PC-9 (cell line): ENCODE measurements around the gene ITGBL1. TPM values are rescaled to one million over a fixed set of nuclear protein-coding genes. Genes with fewer than 3 reads are reported as not detected.

Source experiments
- BruUV-seq: library from RNA; stranded (reverse); fragments of 400-500 nt; replicated peaks from 2 replicates; lab custom pipeline; 2021; lab: Mats Ljungman, UMichigan
- CTCF ChIA-PET: fragments of 300-600 bp; sonication (Branson Sonifier 250); formaldehyde crosslinking; loops from one replicate; lab custom pipeline; 2022; ENCODE audit warnings: antibody characterized with exemption; lab: Charles Lee
- POLR2A ChIA-PET: fragments of 300-600 bp; sonication (Branson Sonifier 250); formaldehyde crosslinking; loops from one replicate; lab custom pipeline; 2022; ENCODE audit warnings: antibody characterized with exemption; ENCODE audit not compliant: unreplicated experiment; lab: Charles Lee
- DNase-seq, 2 experiments: peaks; one replicate each; pipeline versions ENCODE4 v3.0.0 to v3.0.0-alpha.2; 2015 to 2022; ENCODE audit warnings: mixed read lengths in 1 of 2
- H2AFZ ChIP-seq: fragments of 200-600 bp; sonication (generic); 2 replicates; pipeline ENCODE4 v1.8.1; 2017; ENCODE audit warnings: antibody characterized with exemption
- H3F3A ChIP-seq: fragments of 200-600 bp; sonication (generic); 2 replicates; pipeline ENCODE4 v1.8.1; 2017; ENCODE audit warnings: antibody characterized with exemption, mild to moderate bottlenecking, low read depth; ENCODE audit not compliant: insufficient read depth
- H3K27ac ChIP-seq: fragments of 200-600 bp; sonication (generic); 2 replicates; pipeline ENCODE4 v1.6.1; 2016; ENCODE audit warnings: mixed run types
- H3K27me3 ChIP-seq: fragments of 200-600 bp; sonication (generic); 2 replicates; pipeline ENCODE4 v1.6.1; 2016; ENCODE audit warnings: low read depth, mixed run types; ENCODE audit not compliant: insufficient read depth
- H3K36me3 ChIP-seq: fragments of 200-600 bp; sonication (generic); 2 replicates; pipeline ENCODE4 v1.6.1; 2016; ENCODE audit warnings: low read depth, mixed run types
- H3K4me1 ChIP-seq: fragments of 200-600 bp; sonication (generic); replicated peaks from 2 replicates; pipeline ENCODE4 v1.6.1; 2016; ENCODE audit warnings: mixed run types; ENCODE audit not compliant: insufficient read depth
- H3K4me2 ChIP-seq: fragments of 200-600 bp; sonication (generic); 2 replicates; pipeline ENCODE4 v1.6.1; 2017; ENCODE audit warnings: mixed run types
- H3K4me3 ChIP-seq: fragments of 200-600 bp; sonication (generic); 2 replicates; pipeline ENCODE4 v1.6.1; 2016; ENCODE audit warnings: mixed run types
- H3K79me2 ChIP-seq: fragments of 200-600 bp; sonication (generic); 2 replicates; pipeline ENCODE4 v1.6.1; 2017; ENCODE audit warnings: low read depth, mixed run types
- H3K9me2 ChIP-seq: fragments of 200-600 bp; sonication (generic); 2 replicates; pipeline ENCODE4 v1.8.1; 2017; ENCODE audit warnings: mild to moderate bottlenecking; ENCODE audit not compliant: insufficient read depth
- H3K9me3 ChIP-seq: fragments of 200-600 bp; sonication (generic); 2 replicates; pipeline ENCODE4 v1.8.1; 2016; ENCODE audit warnings: low read depth; ENCODE audit not compliant: insufficient read depth
- H4K20me1 ChIP-seq: fragments of 200-600 bp; sonication (generic); 2 replicates; pipeline ENCODE4 v1.8.1; 2017; ENCODE audit not compliant: insufficient read depth
- EZH2 ChIP-seq: fragments of 200-600 bp; sonication (generic); IDR thresholded peaks from 2 replicates; pipeline ENCODE4 v1.8.0; 2017; ENCODE audit warnings: antibody characterized with exemption, low read depth
- intact Hi-C: fragments of 100-400 bp; cut with micrococcal nuclease; formaldehyde crosslinking; loops from one replicate; pipeline ENCODE4 v1.10.0; 2022; ENCODE audit not compliant: unreplicated experiment
- total RNA-seq: library from RNA; stranded (reverse); gene quantifications from 2 replicates; pipeline ENCODE4 v1.2.3, GENCODE V29; 2021
- TF ChIP-seq, protein P1 (sequence below): fragments of 200-600 bp; sonication (generic); conservative IDR thresholded peaks from 2 replicates; pipeline ENCODE4 v1.6.1; 2017; ENCODE audit warnings: mixed run types, antibody characterized with exemption, mild to moderate bottlenecking, moderate library complexity

The ITGBL1 gene
- total RNA-seq, 1 experiment from 2014 or later: 52.5 TPM

DNA sequence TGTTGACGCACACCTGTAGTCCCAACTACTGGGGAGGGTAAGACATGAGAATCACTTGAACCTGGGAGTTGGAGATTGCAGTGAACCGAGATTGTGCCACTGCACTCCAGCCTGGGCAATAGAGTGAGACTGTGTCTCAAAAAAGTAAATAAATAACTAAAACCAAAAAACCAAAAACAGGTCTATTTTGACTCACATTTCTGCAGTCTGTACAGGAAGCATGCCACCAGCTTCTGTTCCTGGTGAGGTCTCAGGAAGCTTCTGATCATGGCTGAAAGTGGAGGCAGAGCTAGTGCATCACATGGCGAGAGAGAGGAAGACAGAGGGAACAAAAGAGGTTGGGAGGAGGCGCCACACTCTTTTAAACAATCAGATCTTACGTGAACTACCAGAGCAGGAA lies 142.5 kb downstream of the ITGBL1 start:
- Histone ChIP-seq H3K9me3 (no peaks in the 10 kb centered on the region), H3K9me2 (0 out of 2 replicates have a peak, but pooled peaks cover 3% of the 10 kb centered on the region), H3F3A (no peaks in the 10 kb centered on the region), H3K36me3 (peaks cover 21% of the 10 kb centered on the region), H3K4me1 (no peaks in the 10 kb centered on the region), H3K27ac (no peak overlapping the region), H3K27me3 (no peaks in the 10 kb centered on the region), H3K4me3 (no peak overlapping the region), H4K20me1 (no peaks in the 10 kb centered on the region), H2AFZ (no peak overlapping the region), H3K79me2 (no peaks in the 10 kb centered on the region), H3K4me2 (no peak overlapping the region)
- no TSS peak for BruUV-seq
- DNase-seq: no peak
- TF ChIP-seq, protein P1, sequence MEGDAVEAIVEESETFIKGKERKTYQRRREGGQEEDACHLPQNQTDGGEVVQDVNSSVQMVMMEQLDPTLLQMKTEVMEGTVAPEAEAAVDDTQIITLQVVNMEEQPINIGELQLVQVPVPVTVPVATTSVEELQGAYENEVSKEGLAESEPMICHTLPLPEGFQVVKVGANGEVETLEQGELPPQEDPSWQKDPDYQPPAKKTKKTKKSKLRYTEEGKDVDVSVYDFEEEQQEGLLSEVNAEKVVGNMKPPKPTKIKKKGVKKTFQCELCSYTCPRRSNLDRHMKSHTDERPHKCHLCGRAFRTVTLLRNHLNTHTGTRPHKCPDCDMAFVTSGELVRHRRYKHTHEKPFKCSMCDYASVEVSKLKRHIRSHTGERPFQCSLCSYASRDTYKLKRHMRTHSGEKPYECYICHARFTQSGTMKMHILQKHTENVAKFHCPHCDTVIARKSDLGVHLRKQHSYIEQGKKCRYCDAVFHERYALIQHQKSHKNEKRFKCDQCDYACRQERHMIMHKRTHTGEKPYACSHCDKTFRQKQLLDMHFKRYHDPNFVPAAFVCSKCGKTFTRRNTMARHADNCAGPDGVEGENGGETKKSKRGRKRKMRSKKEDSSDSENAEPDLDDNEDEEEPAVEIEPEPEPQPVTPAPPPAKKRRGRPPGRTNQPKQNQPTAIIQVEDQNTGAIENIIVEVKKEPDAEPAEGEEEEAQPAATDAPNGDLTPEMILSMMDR: no peak
- TF ChIP-seq EZH2: no peak
- intact Hi-C loops: no loop called here
- ChIA-PET POLR2A (no interaction called here), CTCF (no interaction called here)

DNA sequence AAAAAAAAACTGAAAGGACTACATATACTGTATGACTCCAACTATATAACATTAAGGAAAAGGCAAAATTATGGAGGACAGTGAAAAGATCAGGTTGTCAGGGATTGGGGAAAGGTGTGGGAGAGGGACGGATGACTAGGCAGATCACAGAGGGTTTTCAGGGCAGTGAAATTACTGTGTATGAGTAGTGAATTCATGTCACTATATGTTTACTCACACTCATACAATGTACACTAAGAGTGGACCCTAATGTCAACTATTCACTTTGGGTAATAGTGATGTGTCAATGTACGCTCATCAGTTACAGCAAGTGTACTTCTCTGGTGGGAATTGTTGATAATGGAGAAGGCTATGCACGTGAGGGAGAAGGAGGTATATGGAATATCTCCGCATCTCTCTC lies 144.3 kb downstream of the ITGBL1 start:
- Histone ChIP-seq H2AFZ (no peak overlapping the region), H3K79me2 (no peaks in the 10 kb centered on the region), H4K20me1 (no peaks in the 10 kb centered on the region), H3K9me2 (no peaks in the 10 kb centered on the region), H3F3A (no peaks in the 10 kb centered on the region), H3K4me3 (no peak overlapping the region), H3K27me3 (no peaks in the 10 kb centered on the region), H3K9me3 (no peaks in the 10 kb centered on the region), H3K4me2 (no peak overlapping the region), H3K4me1 (no peaks in the 10 kb centered on the region), H3K27ac (no peak overlapping the region), H3K36me3 (peaks cover 14% of the 10 kb centered on the region)
- POLR2A ChIA-PET: no interaction called here
- CTCF ChIA-PET: no interaction called here
- no TSS peak for BruUV-seq
- intact Hi-C loops: no loop called here
- no peak for DNase-seq
- TF ChIP-seq EZH2: no peak
- TF ChIP-seq, protein P1: no peak

DNA sequence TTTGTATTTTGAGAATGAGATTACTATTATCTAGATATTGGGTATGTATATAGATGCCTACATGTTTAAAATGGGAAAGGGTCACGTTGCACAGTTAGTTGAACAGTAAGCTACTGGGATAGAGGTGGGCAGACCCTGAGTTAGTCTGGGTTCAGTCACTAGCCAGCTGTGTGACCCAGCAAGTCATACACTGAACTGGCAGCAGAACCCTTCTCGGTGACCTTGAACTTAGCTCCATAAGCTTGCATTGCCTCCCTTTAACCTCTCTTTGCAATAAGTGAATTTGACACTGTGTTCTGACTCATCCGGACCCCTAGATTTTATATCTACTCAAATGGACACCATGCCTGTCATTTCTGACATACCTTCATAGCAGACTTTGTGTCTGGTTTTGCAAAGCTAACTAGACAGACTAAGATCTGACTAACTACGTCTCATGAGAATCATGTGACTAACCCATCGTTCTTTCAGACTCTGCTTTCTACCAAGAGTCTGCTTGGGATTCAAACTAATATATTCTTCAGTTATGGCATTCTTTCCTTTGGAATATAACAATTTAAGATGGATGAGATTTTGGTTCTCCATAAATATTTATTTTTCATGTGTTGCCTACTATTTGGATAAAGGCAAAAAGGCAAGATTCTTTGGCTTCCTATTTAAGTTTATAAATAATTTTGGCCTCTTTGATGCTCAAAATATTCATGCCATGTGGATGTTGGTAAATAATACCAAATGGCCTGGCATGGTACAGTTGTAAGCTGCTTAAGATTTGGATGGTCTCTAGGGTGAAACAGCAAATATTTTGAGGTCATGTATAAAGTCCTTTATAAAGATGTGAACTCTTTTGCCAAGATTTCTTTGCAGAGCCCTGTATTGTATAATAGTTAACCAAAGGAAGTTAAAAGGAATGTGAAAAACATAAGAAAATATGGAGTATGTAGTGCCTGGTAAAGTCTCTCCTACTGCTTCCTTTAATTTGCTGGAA lies 159.3 kb downstream of the ITGBL1 start:
- Histone ChIP-seq H3K9me3 (no peaks in the 10 kb centered on the region), H3K4me1 (no peaks in the 10 kb centered on the region), H3K4me3 (no peak overlapping the region), H4K20me1 (no peaks in the 10 kb centered on the region), H3K79me2 (no peaks in the 10 kb centered on the region), H3K9me2 (no peaks in the 10 kb centered on the region), H3K4me2 (no peak overlapping the region), H3K36me3 (0 out of 2 replicates have a peak, but pooled peaks cover 6% of the 10 kb centered on the region), H3F3A (no peaks in the 10 kb centered on the region), H2AFZ (no peak overlapping the region), H3K27me3 (no peaks in the 10 kb centered on the region), H3K27ac (no peak overlapping the region)
- POLR2A ChIA-PET: no interaction called here
- no TSS peak for BruUV-seq
- TF ChIP-seq, protein P1: no peak
- TF ChIP-seq EZH2: no peak
- CTCF ChIA-PET: no interaction called here
- DNase-seq: no peak
- intact Hi-C loops: no loop called here
